GM12872 (cell line): ENCODE measurements around the gene STAT3.

Experiments used
- TF ChIP-seq, protein P1 (sequence below): IDR thresholded peaks from 3 replicates; pipeline ENCODE4 v1.5.1; 2011; ENCODE audit warnings: low read depth, mild to moderate bottlenecking, low read length, moderate library complexity; ENCODE audit not compliant: insufficient read depth

STAT3 gene

DNA sequence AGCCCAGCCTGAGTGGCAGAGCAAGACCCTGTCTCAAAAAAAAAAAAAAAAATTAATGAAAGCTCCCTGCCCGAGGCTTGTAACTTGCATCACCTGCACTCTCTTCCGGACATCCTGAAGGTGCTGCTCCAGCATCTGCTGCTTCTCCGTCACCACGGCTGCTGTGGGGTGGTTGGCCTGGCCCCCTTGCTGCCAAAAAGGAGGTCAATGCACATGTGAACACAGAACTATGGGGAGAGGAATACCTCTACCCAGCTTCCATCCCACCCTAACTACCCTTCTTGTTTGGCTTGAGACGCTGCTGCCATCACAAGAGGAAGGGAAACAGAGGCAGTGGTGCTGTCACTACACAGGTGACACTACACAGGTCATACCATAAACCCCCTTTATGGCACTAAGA is 49.0 kb downstream of the STAT3 start:
- TF ChIP-seq, protein P1, sequence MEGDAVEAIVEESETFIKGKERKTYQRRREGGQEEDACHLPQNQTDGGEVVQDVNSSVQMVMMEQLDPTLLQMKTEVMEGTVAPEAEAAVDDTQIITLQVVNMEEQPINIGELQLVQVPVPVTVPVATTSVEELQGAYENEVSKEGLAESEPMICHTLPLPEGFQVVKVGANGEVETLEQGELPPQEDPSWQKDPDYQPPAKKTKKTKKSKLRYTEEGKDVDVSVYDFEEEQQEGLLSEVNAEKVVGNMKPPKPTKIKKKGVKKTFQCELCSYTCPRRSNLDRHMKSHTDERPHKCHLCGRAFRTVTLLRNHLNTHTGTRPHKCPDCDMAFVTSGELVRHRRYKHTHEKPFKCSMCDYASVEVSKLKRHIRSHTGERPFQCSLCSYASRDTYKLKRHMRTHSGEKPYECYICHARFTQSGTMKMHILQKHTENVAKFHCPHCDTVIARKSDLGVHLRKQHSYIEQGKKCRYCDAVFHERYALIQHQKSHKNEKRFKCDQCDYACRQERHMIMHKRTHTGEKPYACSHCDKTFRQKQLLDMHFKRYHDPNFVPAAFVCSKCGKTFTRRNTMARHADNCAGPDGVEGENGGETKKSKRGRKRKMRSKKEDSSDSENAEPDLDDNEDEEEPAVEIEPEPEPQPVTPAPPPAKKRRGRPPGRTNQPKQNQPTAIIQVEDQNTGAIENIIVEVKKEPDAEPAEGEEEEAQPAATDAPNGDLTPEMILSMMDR = no peak

DNA sequence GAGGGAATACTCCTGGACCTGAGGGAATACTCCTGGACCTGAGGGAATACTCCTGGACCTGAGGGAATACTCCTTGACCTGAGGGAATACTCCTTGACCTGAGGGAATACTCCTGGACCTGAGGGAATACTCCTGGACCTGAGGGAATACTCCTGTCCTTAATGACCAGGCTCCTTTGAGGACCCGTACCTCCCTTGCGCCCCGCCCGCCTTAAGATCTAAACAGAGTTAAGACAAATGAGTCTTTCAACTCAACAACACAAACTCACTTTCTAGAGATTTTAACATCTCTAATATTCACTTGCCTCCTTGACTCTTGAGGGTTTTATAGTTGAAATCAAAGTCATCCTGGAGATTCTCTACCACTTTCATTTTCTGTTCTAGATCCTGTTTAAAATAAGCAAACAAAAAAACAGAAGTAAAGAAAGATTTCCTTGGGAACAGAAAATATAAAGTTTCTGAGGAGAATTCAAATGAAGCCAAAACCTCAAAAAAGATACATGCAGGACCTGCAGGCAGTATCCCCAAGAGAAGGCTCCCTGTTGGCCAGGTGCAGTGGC is 49.7 kb downstream of the STAT3 start:
- TF ChIP-seq, protein P1 = no peak

DNA sequence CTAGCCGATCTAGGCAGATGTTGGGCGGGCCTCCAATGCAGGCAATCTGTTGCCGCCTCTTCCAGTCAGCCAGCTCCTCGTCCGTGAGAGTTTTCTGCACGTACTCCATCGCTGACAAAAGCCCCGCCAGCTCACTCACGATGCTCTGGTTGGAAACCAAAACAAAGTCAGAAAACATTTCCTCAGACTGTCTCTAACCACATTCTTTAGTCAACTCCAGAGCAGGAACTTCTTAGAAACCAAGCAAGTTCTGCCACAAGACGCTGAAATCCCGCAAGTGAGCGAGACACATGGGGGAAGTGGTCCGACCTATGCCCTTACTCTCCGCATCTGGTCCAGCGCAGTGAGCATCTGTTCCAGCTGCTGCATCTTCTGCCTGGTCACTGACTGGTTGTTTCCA is 50.8 kb downstream of the STAT3 start:
- TF ChIP-seq, protein P1 = no peak

DNA sequence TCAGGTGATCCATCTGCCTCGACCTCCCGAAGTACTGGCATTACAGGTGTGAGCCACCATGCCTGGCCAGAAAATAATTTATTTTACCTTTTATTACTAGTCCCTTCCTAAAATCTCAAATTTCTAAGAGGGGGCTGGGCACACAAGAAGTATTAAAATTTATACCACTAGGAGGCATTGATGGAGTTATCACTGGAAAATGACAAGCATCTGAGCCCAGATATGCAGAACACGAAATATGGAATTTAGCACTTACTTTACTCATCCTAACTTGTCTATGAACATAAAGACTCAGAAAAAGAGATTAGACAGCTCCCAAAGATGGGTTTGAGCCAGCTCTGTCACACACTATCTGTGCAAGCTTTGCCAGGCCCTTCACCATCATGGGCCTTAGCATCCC is 53.6 kb downstream of the STAT3 start:
- TF ChIP-seq, protein P1 = no peak

DNA sequence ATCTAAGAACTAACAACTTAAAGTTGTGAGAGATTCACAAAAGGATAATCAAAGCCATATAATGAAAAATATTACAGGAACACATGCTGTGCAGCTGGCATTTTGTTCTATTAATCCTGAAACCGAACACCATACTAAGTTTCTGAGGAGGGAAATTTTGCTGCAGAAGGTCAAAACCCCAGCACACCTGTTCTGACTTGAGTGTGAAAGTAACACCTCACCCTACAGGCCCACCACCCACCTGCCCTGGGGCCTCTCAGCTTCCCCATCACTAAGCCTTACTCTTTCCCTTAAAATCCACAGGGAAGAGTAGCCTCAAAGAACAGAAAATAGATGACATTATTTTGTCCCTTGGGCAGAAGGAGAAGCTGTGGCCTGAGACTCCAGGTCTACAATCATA is 55.2 kb downstream of the STAT3 start:
- TF ChIP-seq, protein P1 = no peak

DNA sequence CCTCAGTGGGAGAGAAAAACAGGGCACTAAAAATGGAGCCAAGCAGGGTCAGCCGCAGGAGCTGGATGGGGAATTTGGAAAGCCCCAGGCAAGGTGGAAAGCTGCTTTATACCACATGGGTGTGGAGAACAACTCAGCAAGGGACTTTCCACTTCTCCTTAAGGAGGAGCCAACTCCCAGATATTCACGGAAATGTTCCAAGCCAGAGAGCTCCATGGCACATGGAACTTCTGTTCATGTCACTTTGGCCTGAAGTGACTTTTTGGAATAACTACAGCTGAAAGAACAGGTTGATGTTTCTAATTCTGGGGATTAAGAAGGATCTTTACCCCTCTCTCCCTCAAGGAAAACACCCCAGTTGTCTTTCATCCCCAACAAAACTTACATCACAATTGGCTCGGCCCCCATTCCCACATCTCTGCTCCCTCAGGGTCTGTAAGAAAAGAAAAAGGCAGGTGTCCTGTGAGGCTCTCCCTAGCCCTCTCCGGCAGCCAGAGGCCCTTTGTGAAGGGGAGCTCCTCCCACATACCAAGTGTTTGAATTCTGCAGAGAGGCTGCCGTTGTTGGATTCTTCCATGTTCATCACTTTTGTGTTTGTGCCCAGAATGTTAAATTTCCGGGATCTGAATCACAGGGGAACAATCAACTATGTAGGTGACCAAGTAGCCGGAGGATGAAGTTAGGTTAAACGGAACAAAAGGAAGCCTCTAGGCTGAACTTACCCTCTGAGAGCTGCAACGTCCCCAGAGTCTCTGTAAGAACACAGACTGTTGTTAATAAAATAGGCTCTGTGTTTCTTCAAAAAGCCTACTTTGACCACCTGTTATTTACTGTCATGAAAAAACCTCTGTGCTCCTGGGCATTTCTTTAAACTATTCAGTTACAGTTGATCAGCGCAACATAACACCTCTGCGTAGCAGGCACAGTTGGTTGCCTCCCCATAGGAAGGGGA is 58.9 kb downstream of the STAT3 start:
- TF ChIP-seq, protein P1 = no peak

DNA sequence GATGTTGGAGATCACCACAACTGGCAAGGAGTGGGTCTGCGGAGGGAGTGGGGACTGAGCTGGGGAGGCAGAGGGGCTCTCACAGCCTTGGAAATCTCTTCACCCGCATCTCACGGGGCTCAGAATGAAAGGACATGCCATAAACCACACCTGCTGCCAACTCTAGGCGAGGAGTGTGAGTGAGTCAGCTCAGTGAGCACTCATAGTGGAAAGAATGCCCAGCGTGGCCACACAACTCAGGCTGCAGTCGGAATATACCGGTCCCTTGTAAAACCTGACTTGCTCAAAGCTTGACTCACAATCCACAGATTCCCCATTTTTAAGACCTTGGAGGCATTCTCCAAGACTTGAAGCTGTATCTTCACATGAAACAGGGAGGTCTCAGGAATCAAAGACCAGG is 63.2 kb downstream of the STAT3 start:
- TF ChIP-seq, protein P1 = no peak
